ENCODE results near the gene PRDX3.

PRDX3 gene

GRCh38 chr10:119131512-119132240 is 46.9 kb downstream of the PRDX3 start:
- DNase-seq (ENCODE audit: low read depth, low spot score) = no peak

GRCh38 chr10:119129721-119130120 is 48.9 kb downstream of the PRDX3 start:
- no peak for DNase-seq (ENCODE audit: low read depth, low spot score)

- no peak for DNase-seq (ENCODE audit: low read depth, low spot score)
Measured at GRCh38 chr10:119125942-119126341, 52.7 kb downstream of the PRDX3 start.

- no peak for DNase-seq (ENCODE audit: low read depth, low spot score)
Measured at GRCh38 chr10:119120875-119121274, 57.7 kb downstream of the PRDX3 start.

GRCh38 chr10:119120413-119120867 is 58.2 kb downstream of the PRDX3 start:
- no peak for DNase-seq (ENCODE audit: low read depth, low spot score)

- no peak for DNase-seq (ENCODE audit: low read depth, low spot score)
Measured at GRCh38 chr10:119119400-119119799, 59.2 kb downstream of the PRDX3 start.

GRCh38 chr10:119118231-119118630 is 60.4 kb downstream of the PRDX3 start:
- no peak for DNase-seq (ENCODE audit: low read depth, low spot score)

All from iPS DF 19.7 (cell line).